ENCODE results near the gene NGB. TPM values are rescaled to one million over a fixed set of nuclear protein-coding genes. Genes with fewer than 3 reads are reported as not detected.

The NGB gene
- total RNA-seq, 1 donor from 2014 or later = not detected

- H3K27ac Mint-ChIP-seq = no peak overlapping the region
- H3K27me3 Mint-ChIP-seq = peaks cover 30% of the 10 kb centered on the region
- H3K9me3 Mint-ChIP-seq = no peaks in the 10 kb centered on the region
- H3K4me1 Mint-ChIP-seq (ENCODE audit: unreplicated experiment) = no peaks in the 10 kb centered on the region
- no peak overlapping the region for H3K4me3 Mint-ChIP-seq
- no peak for DNase-seq (ENCODE audit: extremely low spot score, unreplicated experiment)
- TF ChIP-seq, protein P1, sequence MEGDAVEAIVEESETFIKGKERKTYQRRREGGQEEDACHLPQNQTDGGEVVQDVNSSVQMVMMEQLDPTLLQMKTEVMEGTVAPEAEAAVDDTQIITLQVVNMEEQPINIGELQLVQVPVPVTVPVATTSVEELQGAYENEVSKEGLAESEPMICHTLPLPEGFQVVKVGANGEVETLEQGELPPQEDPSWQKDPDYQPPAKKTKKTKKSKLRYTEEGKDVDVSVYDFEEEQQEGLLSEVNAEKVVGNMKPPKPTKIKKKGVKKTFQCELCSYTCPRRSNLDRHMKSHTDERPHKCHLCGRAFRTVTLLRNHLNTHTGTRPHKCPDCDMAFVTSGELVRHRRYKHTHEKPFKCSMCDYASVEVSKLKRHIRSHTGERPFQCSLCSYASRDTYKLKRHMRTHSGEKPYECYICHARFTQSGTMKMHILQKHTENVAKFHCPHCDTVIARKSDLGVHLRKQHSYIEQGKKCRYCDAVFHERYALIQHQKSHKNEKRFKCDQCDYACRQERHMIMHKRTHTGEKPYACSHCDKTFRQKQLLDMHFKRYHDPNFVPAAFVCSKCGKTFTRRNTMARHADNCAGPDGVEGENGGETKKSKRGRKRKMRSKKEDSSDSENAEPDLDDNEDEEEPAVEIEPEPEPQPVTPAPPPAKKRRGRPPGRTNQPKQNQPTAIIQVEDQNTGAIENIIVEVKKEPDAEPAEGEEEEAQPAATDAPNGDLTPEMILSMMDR (conservative IDR thresholded peaks at IDR 0.05) = no peak
- peaks cover 3% of the 10 kb centered on the region for H3K36me3 Mint-ChIP-seq
These were observed 4.6 kb upstream of the NGB start for GRCh38 chr14:77275601-77276017.

GRCh38 chr14:77275041-77275580 lies 4.1 kb upstream of the NGB start:
- DNase-seq (ENCODE audit: extremely low spot score, unreplicated experiment) = no peak
- Mint-ChIP-seq H3K27me3 (peaks cover 33% of the 10 kb centered on the region), H3K4me1 (ENCODE audit: unreplicated experiment) (no peaks in the 10 kb centered on the region), H3K36me3 (peaks cover 3% of the 10 kb centered on the region), H3K27ac (no peak overlapping the region), H3K9me3 (no peaks in the 10 kb centered on the region), H3K4me3 (no peak overlapping the region)
- TF ChIP-seq, protein P1 (conservative IDR thresholded peaks at IDR 0.05) = no peak

DNA sequence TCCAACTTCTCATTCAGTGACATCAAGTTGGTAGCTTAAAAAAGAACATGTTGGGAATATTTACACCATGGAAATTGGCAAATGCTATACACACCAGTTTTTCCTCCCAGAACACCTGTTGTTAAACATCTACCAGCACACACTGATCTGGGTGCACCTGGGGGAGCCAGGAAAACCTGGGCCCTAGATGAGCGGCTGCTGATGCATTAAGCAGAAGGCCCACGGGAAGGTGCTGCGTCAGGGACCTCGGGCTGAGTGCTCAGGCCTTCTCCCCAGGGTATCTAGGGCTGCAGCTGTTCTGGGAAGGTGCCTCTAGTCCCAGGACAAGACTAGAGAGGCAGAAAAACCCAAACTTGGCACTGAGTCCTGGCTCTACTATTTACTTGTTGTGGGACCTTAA lies 2.8 kb upstream of the NGB start:
- Mint-ChIP-seq H3K27ac (no peak overlapping the region), H3K9me3 (no peaks in the 10 kb centered on the region), H3K4me1 (ENCODE audit: unreplicated experiment) (no peaks in the 10 kb centered on the region)

GRCh38 chr14:77272261-77272660 lies 1.3 kb upstream of the NGB start:
- DNase-seq (ENCODE audit: extremely low spot score, unreplicated experiment) = no peak
- peaks cover 3% of the 10 kb centered on the region for H3K36me3 Mint-ChIP-seq
- H3K4me1 Mint-ChIP-seq (ENCODE audit: unreplicated experiment) = no peaks in the 10 kb centered on the region
- TF ChIP-seq, protein P1 (conservative IDR thresholded peaks at IDR 0.05) = no peak
- peaks cover 5% of the 10 kb centered on the region for H3K9me3 Mint-ChIP-seq
- H3K4me3 Mint-ChIP-seq = no peak overlapping the region
- peaks cover 58% of the 10 kb centered on the region for H3K27me3 Mint-ChIP-seq
- H3K27ac Mint-ChIP-seq = no peak overlapping the region

More for the DNA sequence above, 2.8 kb upstream of the NGB start:
- Mint-ChIP-seq H3K36me3 (peaks cover 3% of the 10 kb centered on the region), H3K27me3 (peaks cover 45% of the 10 kb centered on the region), H3K4me3 (no peak overlapping the region)
- TF ChIP-seq, protein P1 (conservative IDR thresholded peaks at IDR 0.05) = no peak
- no peak for DNase-seq (ENCODE audit: extremely low spot score, unreplicated experiment)

DNA sequence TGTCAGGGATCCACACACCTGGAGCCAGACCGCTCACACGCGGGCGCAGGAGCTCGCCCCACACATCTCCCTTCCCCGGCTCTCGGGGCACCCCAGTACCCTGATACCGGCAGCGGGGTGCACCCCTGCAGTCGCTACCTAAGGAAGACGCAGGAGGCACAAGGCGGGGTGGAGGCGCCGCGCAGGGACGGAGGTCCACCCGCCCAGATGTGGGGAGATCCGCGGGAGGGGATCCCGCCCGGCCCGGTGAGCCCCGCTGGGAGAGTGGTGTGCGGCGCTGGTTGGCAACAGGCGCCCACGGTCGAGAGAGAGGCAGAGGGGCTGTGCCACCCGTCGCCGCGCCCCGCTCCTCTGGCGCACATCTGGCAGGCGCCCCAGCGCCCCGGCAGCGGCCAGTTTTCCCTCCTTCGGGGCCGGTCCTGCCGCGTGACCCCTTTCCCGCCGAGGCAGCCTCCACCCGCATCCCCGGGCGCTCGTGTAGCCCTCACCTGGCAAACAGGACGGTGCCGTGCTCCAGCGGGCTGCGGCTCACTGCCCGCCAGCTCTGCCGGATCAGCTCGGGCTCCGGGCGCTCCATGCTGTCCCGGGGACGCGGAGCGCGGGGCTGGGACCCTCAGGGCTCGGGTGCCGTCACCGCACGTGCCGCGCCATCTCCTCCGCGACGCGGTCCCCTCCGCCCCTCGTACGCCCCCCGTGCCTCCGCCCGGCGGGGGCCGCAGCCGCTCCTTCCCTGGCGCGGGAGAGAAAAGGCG lies 469 bp downstream of the NGB start:
- Mint-ChIP-seq H3K27ac (no peak overlapping the region), H3K36me3 (no peaks in the 10 kb centered on the region), H3K27me3 (peaks cover 58% of the 10 kb centered on the region), H3K4me1 (ENCODE audit: unreplicated experiment) (no peaks in the 10 kb centered on the region), H3K9me3 (peaks cover 5% of the 10 kb centered on the region), H3K4me3 (no peak overlapping the region)
- TF ChIP-seq, protein P1 (conservative IDR thresholded peaks at IDR 0.05) = no peak
- no peak for DNase-seq (ENCODE audit: extremely low spot score, unreplicated experiment)

All from type B pancreatic cell (in vitro differentiated cells).